Activated CD4-positive, alpha-beta T cell treated with anti-CD3 and anti-CD28 coated beads, Interleukin-2, Interleukin-4, amounts not matched to agents 100 ng/mL and 50 ng/mL, durations not matched to agents 16 hours and 8 hours (primary cell): ENCODE results near the gene STK25.
"Not testable (repeated sequence)": the region's sequence is repeated elsewhere in the genome, so short reads cannot be mapped to it uniquely, and the experiment has no call there.

Experiments used
- DNase-seq: peaks from one replicate; pipeline ENCODE4 v3.0.0-alpha.2; 2020; ENCODE audit warnings: low spot score

STK25 gene

GRCh38 chr2:241463276-241464135, 44.9 kb downstream of the STK25 start:
- DNase-seq, result no peak

- no peak for DNase-seq
These were observed 46.4 kb downstream of the STK25 start for GRCh38 chr2:241461693-241462677.

GRCh38 chr2:241460631-241461030, 47.8 kb downstream of the STK25 start:
- DNase-seq, result no peak

- no peak for DNase-seq
These were observed 48.9 kb downstream of the STK25 start for GRCh38 chr2:241459520-241459919.

- DNase-seq, result no peak
These were observed 49.7 kb downstream of the STK25 start for GRCh38 chr2:241458687-241459086.

- no peak for DNase-seq
These were observed 51.8 kb downstream of the STK25 start for GRCh38 chr2:241456546-241456945.

- DNase-seq, result no peak
These were observed 53.4 kb downstream of the STK25 start for GRCh38 chr2:241454837-241455485.

GRCh38 chr2:241453919-241454318, 54.5 kb downstream of the STK25 start:
- not testable (repeated sequence) for DNase-seq

- no peak for DNase-seq
These were observed 56.4 kb downstream of the STK25 start for GRCh38 chr2:241451840-241452506.

- DNase-seq, result not testable (repeated sequence)
These were observed 58.3 kb downstream of the STK25 start for GRCh38 chr2:241450092-241450491.

GRCh38 chr2:241445426-241445825, 63.0 kb downstream of the STK25 start:
- peak; percentile 71 for DNase-seq

GRCh38 chr2:241443486-241444223, 64.7 kb downstream of the STK25 start:
- peak; percentile 96 for DNase-seq
